A549 (cell line): ENCODE measurements around the gene ZNF526. TPM values are rescaled to one million over a fixed set of nuclear protein-coding genes. Genes with fewer than 3 reads are reported as not detected.

Experiments used
- ATAC-seq, 2 experiments: fragments of 200-7000 bp in 1 of 2; fragments of >200 bp in 1 of 2; cut with Nextera tagmentation in 1 of 2; cut with Tn5 transposase in 1 of 2; 3 replicates each; pipeline versions ENCODE4 v1.8.0 to v1.9.1; 2018 to 2020; ENCODE audit warnings: mild to moderate bottlenecking in 1 of 2, moderate library complexity in 1 of 2
- CTCF ChIA-PET: fragments of 300-600 bp; sonication (Branson Sonifier 250); formaldehyde crosslinking; extraction: SDS; loops from one replicate; lab custom pipeline; 2021; ENCODE audit warnings: antibody characterized with exemption, inconsistent platforms; lab: Yijun Ruan, JAX
- POLR2A ChIA-PET: fragments of 350-600 bp; formaldehyde crosslinking; extraction: SDS; loops from one replicate; lab custom pipeline; 2021; ENCODE audit warnings: antibody characterized with exemption, inconsistent platforms; lab: Yijun Ruan, JAX
- DNase-seq, 2 experiments: peaks; one replicate each; pipeline versions ENCODE4 v3.0.0 to v3.0.0-alpha.2; 2011 to 2016; ENCODE audit warnings: low read depth in 1 of 2, low spot score in 1 of 2
- FAIRE-seq: peaks from 2 replicates; lab custom pipeline; 2011; peaks lifted over from hg19 to GRCh38; lab: Jason Lieb, UNC
- H3K27ac ChIP-seq, 2 experiments: fragments of >200 bp; sonication (Bioruptor Twin); formaldehyde crosslinking; 3 replicates each; pipeline ENCODE4 v1.5.1; 2016 to 2017
- H3K4me1 ChIP-seq: fragments of >200 bp; sonication (Bioruptor Twin); formaldehyde crosslinking; 3 replicates; pipeline ENCODE4 v1.6.1; 2016
- H3K4me2 ChIP-seq: fragments of >200 bp; sonication (Bioruptor Twin); formaldehyde crosslinking; 3 replicates; pipeline ENCODE4 v1.6.1; 2016
- H3K4me3 ChIP-seq: fragments of >200 bp; sonication (Bioruptor Twin); formaldehyde crosslinking; 3 replicates; pipeline ENCODE4 v1.5.1; 2016
- H3K9me3 ChIP-seq: fragments of >200 bp; sonication (Bioruptor Twin); formaldehyde crosslinking; 3 replicates; pipeline ENCODE4 v1.6.1; 2016
- CEBPB ChIP-seq, 2 experiments: fragments of >200 bp in 1 of 2; sonication (Bioruptor Twin) in 1 of 2; formaldehyde crosslinking in 1 of 2; IDR thresholded peaks; 2 replicates each; pipeline ENCODE4 v1.6.1; 2012 to 2016
- EP300 ChIP-seq, 2 experiments: fragments of >200 bp; sonication (Bioruptor Twin); formaldehyde crosslinking; IDR thresholded peaks; 2 replicates in 1 of 2; 3 replicates in 1 of 2; pipeline ENCODE4 v1.6.1; 2016 to 2017
- FOSB ChIP-seq: fragments of 250-450 bp; sonication (Bioruptor Pico); IDR thresholded peaks from 2 replicates; pipeline ENCODE4 v1.5.0; 2020; ENCODE audit warnings: mild to moderate bottlenecking, moderate library complexity
- FOXS1 ChIP-seq: fragments of 250-450 bp; sonication (Bioruptor Pico); IDR thresholded peaks from 2 replicates; pipeline ENCODE4 v1.5.0; 2020; ENCODE audit warnings: mild to moderate bottlenecking, moderate library complexity
- GATA3 ChIP-seq: IDR thresholded peaks from 2 replicates; pipeline ENCODE4 v1.6.1; 2012; ENCODE audit warnings: borderline replicate concordance
- HOXA7 ChIP-seq: fragments of 250-450 bp; sonication (Bioruptor Pico); IDR thresholded peaks from 2 replicates; pipeline ENCODE4 v1.5.0; 2020; ENCODE audit warnings: mild to moderate bottlenecking, moderate library complexity
- JUNB ChIP-seq: fragments of >200 bp; sonication (Bioruptor Twin); formaldehyde crosslinking; IDR thresholded peaks from 2 replicates; pipeline ENCODE4 v1.6.1; 2016
- MAFK ChIP-seq: fragments of 450-650 bp; IDR thresholded peaks from 2 replicates; pipeline ENCODE4 v1.6.1; 2014; ENCODE audit not compliant: partially characterized antibody
- MAZ ChIP-seq: fragments of 150-350 bp; IDR thresholded peaks from 2 replicates; pipeline ENCODE4 v1.6.1; 2014; ENCODE audit warnings: antibody characterized with exemption, low read depth, low read length, borderline replicate concordance
- NFE2L2 ChIP-seq: fragments of 150-350 bp; conservative IDR thresholded peaks from 2 replicates; pipeline ENCODE4 v1.6.1; 2014; ENCODE audit warnings: low read length
- NPAS2 ChIP-seq: fragments of 250-450 bp; sonication (Bioruptor Pico); IDR thresholded peaks from 2 replicates; pipeline ENCODE4 v1.8.0; 2022; ENCODE audit warnings: mild to moderate bottlenecking, moderate library complexity, borderline replicate concordance
- NR3C1 ChIP-seq: fragments of >200 bp; sonication (Bioruptor Twin); formaldehyde crosslinking; IDR thresholded peaks from 3 replicates; pipeline ENCODE4 v1.6.1; 2017
- RCOR1 ChIP-seq: fragments of 150-350 bp; IDR thresholded peaks from 2 replicates; pipeline ENCODE4 v1.6.1; 2014; ENCODE audit warnings: antibody characterized with exemption, low read length, low read depth
- RNF2 ChIP-seq: fragments of 200-600 bp; sonication (generic); IDR thresholded peaks from 2 replicates; pipeline ENCODE4 v1.6.1; 2016; ENCODE audit warnings: low read depth, mild to moderate bottlenecking, antibody characterized with exemption, moderate library complexity, borderline replicate concordance
- SREBF2 ChIP-seq: fragments of 450-650 bp; IDR thresholded peaks from 2 replicates; pipeline ENCODE4 v1.6.1; 2014; ENCODE audit warnings: mild to moderate bottlenecking, moderate library complexity
- ZC3H11A ChIP-seq: fragments of 450-650 bp; IDR thresholded peaks from 2 replicates; pipeline ENCODE4 v1.6.1; 2014; ENCODE audit warnings: antibody characterized with exemption, mild to moderate bottlenecking
- ZNF302 ChIP-seq: fragments of 250-450 bp; sonication (Bioruptor Pico); IDR thresholded peaks from 2 replicates; pipeline ENCODE4 v1.9.0; 2021; ENCODE audit warnings: inconsistent platforms, mild to moderate bottlenecking, moderate library complexity
- WGBS: methylation state at CpG from one replicate; pipeline ENCODE4 v1.1.6; 2017; ENCODE audit errors: missing lambda C conversion rate; 5-methylcytosine and 5-hydroxymethylcytosine counted together
- polyA plus RNA-seq, 4 experiments: library from polyadenylated mRNA; depleted of rRNA in 3 of 4; stranded (reverse); fragments of >200 nt; fragmentation: RNase III in 1 of 4; extraction: RNeasy Plus Mini Kit Qiagen cat#74134 plus additional on column Dnase treatment in 1 of 4; gene quantifications; 2 replicates in 3 of 4; 3 replicates in 1 of 4; pipeline ENCODE4 v1.2.3, GENCODE V29; 2011 to 2017
- TF ChIP-seq, protein P1 (sequence below): fragments of 250-450 bp; sonication (Bioruptor Pico); IDR thresholded peaks from 2 replicates; pipeline ENCODE4 v1.5.0; 2020; ENCODE audit warnings: low read depth, mild to moderate bottlenecking, moderate library complexity
- TF ChIP-seq, protein P2 (sequence below): fragments of 250-450 bp; sonication (Bioruptor Pico); IDR thresholded peaks from 2 replicates; pipeline ENCODE4 v1.5.0; 2021; ENCODE audit warnings: mild to moderate bottlenecking, moderate library complexity, borderline replicate concordance
- TF ChIP-seq, protein P3 (sequence below): IDR thresholded peaks from 2 replicates; pipeline ENCODE4 v1.6.1; 2012
- TF ChIP-seq, protein P4 (sequence below): fragments of 450-650 bp; IDR thresholded peaks from 2 replicates; pipeline ENCODE4 v1.6.1; 2014; ENCODE audit warnings: antibody characterized with exemption
- TF ChIP-seq, protein P5 (sequence below): IDR thresholded peaks from 2 replicates; pipeline ENCODE4 v1.6.1; 2012

ZNF526 gene
- polyA plus RNA-seq, 2 of the 4 experiments (the other 2 are of a cell fraction), result 7.1 to 12.9 TPM

DNA sequence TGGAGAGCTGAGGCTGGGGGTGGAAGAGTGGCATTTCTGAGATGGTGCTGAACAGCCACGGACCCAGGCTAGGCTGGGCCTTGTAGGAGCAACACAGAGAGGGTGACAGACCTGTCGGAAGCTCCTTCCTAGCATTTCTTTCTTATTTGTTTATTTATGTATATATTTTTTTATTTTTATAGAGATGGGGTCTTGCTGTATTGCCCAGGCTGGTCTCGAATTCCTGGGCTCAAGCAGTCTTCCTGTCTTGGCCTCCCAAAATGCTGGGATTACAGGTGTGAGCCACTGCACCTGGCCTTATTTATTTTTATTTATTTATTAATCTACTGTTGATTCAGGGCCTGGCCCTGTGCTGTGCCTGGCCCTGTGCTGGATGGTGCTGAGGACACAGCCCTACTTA lies 55.4 kb downstream of the ZNF526 start:
- no peak for DNase-seq
- no peak for ATAC-seq
- 81% methylated on average over 3 of the region's 3 CpGs for WGBS
- no peak overlapping the region for H3K4me2 ChIP-seq
- ChIA-PET CTCF (interaction anchor here (1.1 to 14.6 kb wide), 3 partner anchors 17 to 41 kb away, joined by 3 to 373 read pairs (median 224); partner anchors contain the start of gene GSK3A), POLR2A (no interaction called here)
- no peak for TF ChIP-seq MAZ
- no peak for TF ChIP-seq EP300 (IDR thresholded peaks at IDR 0.05)
- no peak for TF ChIP-seq ZNF302 (CRISPR knock-in tag)
- no peak for TF ChIP-seq CEBPB (IDR thresholded peaks at IDR 0.05)
- TF ChIP-seq NPAS2, result no peak
- TF ChIP-seq, protein P1, sequence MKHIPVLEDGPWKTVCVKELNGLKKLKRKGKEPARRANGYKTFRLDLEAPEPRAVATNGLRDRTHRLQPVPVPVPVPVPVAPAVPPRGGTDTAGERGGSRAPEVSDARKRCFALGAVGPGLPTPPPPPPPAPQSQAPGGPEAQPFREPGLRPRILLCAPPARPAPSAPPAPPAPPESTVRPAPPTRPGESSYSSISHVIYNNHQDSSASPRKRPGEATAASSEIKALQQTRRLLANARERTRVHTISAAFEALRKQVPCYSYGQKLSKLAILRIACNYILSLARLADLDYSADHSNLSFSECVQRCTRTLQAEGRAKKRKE, result no peak
- TF ChIP-seq, protein P2, sequence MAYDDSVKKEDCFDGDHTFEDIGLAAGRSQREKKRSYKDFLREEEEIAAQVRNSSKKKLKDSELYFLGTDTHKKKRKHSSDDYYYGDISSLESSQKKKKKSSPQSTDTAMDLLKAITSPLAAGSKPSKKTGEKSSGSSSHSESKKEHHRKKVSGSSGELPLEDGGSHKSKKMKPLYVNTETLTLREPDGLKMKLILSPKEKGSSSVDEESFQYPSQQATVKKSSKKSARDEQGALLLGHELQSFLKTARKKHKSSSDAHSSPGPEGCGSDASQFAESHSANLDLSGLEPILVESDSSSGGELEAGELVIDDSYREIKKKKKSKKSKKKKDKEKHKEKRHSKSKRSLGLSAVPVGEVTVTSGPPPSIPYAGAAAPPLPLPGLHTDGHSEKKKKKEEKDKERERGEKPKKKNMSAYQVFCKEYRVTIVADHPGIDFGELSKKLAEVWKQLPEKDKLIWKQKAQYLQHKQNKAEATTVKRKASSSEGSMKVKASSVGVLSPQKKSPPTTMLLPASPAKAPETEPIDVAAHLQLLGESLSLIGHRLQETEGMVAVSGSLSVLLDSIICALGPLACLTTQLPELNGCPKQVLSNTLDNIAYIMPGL (CRISPR knock-in tag), result no peak
- TF ChIP-seq ZC3H11A, result no peak
- TF ChIP-seq FOXS1 (CRISPR knock-in tag), result no peak
- TF ChIP-seq NFE2L2, result no peak
- TF ChIP-seq GATA3, result no peak
- TF ChIP-seq, protein P3, sequence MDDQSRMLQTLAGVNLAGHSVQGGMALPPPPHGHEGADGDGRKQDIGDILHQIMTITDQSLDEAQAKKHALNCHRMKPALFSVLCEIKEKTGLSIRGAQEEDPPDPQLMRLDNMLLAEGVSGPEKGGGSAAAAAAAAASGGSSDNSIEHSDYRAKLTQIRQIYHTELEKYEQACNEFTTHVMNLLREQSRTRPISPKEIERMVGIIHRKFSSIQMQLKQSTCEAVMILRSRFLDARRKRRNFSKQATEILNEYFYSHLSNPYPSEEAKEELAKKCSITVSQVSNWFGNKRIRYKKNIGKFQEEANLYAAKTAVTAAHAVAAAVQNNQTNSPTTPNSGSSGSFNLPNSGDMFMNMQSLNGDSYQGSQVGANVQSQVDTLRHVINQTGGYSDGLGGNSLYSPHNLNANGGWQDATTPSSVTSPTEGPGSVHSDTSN, result no peak
- TF ChIP-seq HOXA7 (CRISPR knock-in tag), result no peak
- TF ChIP-seq RNF2, result no peak
- TF ChIP-seq RCOR1, result no peak
- TF ChIP-seq MAFK, result no peak
- 0 out of 6 replicates have a peak overlapping the region, but pooled peaks of 1 of the 2 experiments have one; percentile 8 for H3K27ac ChIP-seq
- no peak for FAIRE-seq
- H3K4me1 ChIP-seq, result peaks cover 31% of the 10 kb centered on the region
- H3K9me3 ChIP-seq, result no peaks in the 10 kb centered on the region
- H3K4me3 ChIP-seq, result no peak overlapping the region

DNA sequence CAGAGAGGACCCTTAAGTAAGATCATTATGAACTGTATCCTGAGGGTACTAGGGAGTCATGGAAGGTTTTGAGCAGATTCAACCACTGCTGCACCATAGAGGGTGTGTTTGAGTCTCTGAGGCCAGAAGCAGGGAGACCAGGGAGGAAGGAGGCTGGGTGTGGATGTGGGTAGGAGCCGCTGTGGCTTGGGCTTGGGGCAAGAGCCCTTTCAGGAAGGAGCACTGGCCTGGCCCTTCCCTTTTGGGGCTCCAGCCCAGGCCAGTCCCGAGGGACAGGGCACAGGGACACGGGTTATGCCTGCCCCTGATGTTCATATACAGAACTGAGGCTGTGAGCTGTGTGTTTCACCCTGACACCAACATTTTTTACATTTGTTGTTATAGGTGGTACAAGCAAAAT lies 56.2 kb downstream of the ZNF526 start:
- Histone ChIP-seq H3K4me1 (peaks cover 29% of the 10 kb centered on the region), H3K4me2 (no peak overlapping the region), H3K4me3 (no peak overlapping the region)
- FAIRE-seq, result peak; percentile 23
- POLR2A ChIA-PET, result no interaction called here
- 85% methylated on average over 3 of the region's 3 CpGs for WGBS
- DNase-seq, result no peak
- TF ChIP-seq, protein P3, result no peak
- TF ChIP-seq, all 56 proteins: peak for 0
- no peak for ATAC-seq
- H3K9me3 ChIP-seq, result no peaks in the 10 kb centered on the region
- CTCF ChIA-PET, result interaction anchor here (1.2 to 14.6 kb wide), 4 partner anchors 9 to 143 kb away, joined by 5 to 373 read pairs (median 114); partner anchors contain the start of gene GSK3A
- no peak overlapping the region for H3K27ac ChIP-seq

DNA sequence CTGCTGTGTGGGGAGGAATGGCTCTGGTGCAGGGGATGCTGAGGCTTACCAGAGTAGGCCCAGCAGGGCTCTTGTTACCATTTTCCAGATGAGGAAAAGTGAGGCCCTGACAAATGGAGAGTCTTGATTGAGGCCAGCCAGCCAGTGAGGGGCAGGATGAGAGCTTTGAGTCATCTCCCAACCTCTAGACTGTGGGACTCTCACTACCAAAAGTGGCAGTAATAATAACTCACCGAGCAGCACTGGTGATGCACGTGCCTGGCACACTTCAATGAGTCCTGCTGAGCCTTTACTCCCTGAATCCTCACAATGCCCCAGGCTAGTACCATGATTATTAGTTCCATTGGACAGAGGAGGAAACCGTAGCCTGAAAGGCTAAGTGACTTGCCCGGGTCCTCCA lies 56.7 kb downstream of the ZNF526 start:
- Histone ChIP-seq H3K4me3 (no peak overlapping the region), H3K4me1 (peaks cover 32% of the 10 kb centered on the region), H3K9me3 (no peaks in the 10 kb centered on the region)
- CTCF ChIA-PET, result interaction anchor here (1.2 to 14.6 kb wide), 5 partner anchors 9 to 144 kb away, joined by 5 to 373 read pairs (median 34); partner anchors contain the start of genes ERF and GSK3A
- no peak for DNase-seq
- ATAC-seq, result no peak
- POLR2A ChIA-PET, result no interaction called here
- FAIRE-seq, result peak; percentile 18
- TF ChIP-seq JUNB, result no peak
- no peak for TF ChIP-seq NR3C1
- TF ChIP-seq, protein P4, sequence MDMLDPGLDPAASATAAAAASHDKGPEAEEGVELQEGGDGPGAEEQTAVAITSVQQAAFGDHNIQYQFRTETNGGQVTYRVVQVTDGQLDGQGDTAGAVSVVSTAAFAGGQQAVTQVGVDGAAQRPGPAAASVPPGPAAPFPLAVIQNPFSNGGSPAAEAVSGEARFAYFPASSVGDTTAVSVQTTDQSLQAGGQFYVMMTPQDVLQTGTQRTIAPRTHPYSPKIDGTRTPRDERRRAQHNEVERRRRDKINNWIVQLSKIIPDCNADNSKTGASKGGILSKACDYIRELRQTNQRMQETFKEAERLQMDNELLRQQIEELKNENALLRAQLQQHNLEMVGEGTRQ, result no peak
- no peak for TF ChIP-seq FOSB (CRISPR knock-in tag)
- no peak for TF ChIP-seq SREBF2
- TF ChIP-seq, protein P5, sequence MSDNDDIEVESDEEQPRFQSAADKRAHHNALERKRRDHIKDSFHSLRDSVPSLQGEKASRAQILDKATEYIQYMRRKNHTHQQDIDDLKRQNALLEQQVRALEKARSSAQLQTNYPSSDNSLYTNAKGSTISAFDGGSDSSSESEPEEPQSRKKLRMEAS, result no peak
- TF ChIP-seq, all 56 proteins: peak for 0
- WGBS, result 82% methylated on average over 4 of the region's 4 CpGs
- Histone ChIP-seq H3K27ac (no peak overlapping the region), H3K4me2 (no peak overlapping the region)
